MM.1S (cell line): Measurements from ENCODE around the gene TMEM147.

Experiments used
- DNase-seq: peaks from one replicate; pipeline ENCODE4 v3.0.0-alpha.2; 2015
- H2AFZ ChIP-seq: fragments of 300-600 bp; sonication (generic); 2 replicates; pipeline ENCODE4 v1.6.0; 2016; ENCODE audit warnings: antibody characterized with exemption, low read length
- H3F3A ChIP-seq: fragments of 300-600 bp; sonication (generic); 2 replicates; pipeline ENCODE4 v1.6.1; 2016; ENCODE audit warnings: mild to moderate bottlenecking, antibody characterized with exemption, low read length, moderate library complexity, mixed read lengths; ENCODE audit not compliant: insufficient read depth
- H3K27ac ChIP-seq: fragments of 300-600 bp; sonication (generic); 2 replicates; pipeline ENCODE4 v1.5.1; 2016; ENCODE audit warnings: mild to moderate bottlenecking, low read length
- H3K27me3 ChIP-seq: fragments of 300-600 bp; sonication (generic); replicated peaks from 2 replicates; pipeline ENCODE4 v1.6.0; 2016; ENCODE audit warnings: low read length; ENCODE audit not compliant: insufficient read depth
- H3K36me3 ChIP-seq: fragments of 300-600 bp; sonication (generic); replicated peaks from 2 replicates; pipeline ENCODE4 v1.6.1; 2016; ENCODE audit warnings: mild to moderate bottlenecking, low read length, mixed read lengths; ENCODE audit not compliant: insufficient read depth
- H3K4me1 ChIP-seq: fragments of 300-600 bp; sonication (generic); 2 replicates; pipeline ENCODE4 v1.6.1; 2016; ENCODE audit warnings: low read length, mixed read lengths
- H3K4me2 ChIP-seq: fragments of 300-600 bp; sonication (generic); 2 replicates; pipeline ENCODE4 v1.6.0; 2016; ENCODE audit warnings: low read depth, low read length
- H3K4me3 ChIP-seq: fragments of 300-600 bp; sonication (generic); 2 replicates; pipeline ENCODE4 v1.5.1; 2016; ENCODE audit warnings: low read length, mixed read lengths
- H3K79me2 ChIP-seq: fragments of 300-600 bp; sonication (generic); 2 replicates; pipeline ENCODE4 v1.6.1; 2016; ENCODE audit warnings: mixed run types, low read length, mixed read lengths
- H3K9ac ChIP-seq: fragments of 300-600 bp; sonication (generic); 2 replicates; pipeline ENCODE4 v1.6.1; 2016; ENCODE audit warnings: low read length, mixed read lengths
- H3K9me2 ChIP-seq: fragments of 300-600 bp; sonication (generic); replicated peaks from 2 replicates; pipeline ENCODE4 v1.6.1; 2016; ENCODE audit warnings: mild to moderate bottlenecking, low read length, mixed read lengths; ENCODE audit not compliant: insufficient read depth
- H3K9me3 ChIP-seq: fragments of 300-600 bp; sonication (generic); replicated peaks from 2 replicates; pipeline ENCODE4 v1.6.1; 2016; ENCODE audit warnings: mild to moderate bottlenecking, low read length, mixed read lengths; ENCODE audit not compliant: insufficient read depth
- H4K20me1 ChIP-seq: fragments of 300-600 bp; sonication (generic); 2 replicates; pipeline ENCODE4 v1.6.1; 2016; ENCODE audit warnings: mild to moderate bottlenecking, low read length, moderate library complexity, mixed read lengths; ENCODE audit not compliant: insufficient read depth
- CTCF ChIP-seq: fragments of 300-600 bp; sonication (generic); IDR thresholded peaks from 2 replicates; pipeline ENCODE4 v1.5.1; 2016; ENCODE audit warnings: antibody characterized with exemption, low read length, mixed read lengths
- EZH2 ChIP-seq: fragments of 300-600 bp; sonication (generic); optimal IDR thresholded peaks from 2 replicates; pipeline ENCODE3; 2017; ENCODE audit warnings: low read depth, mild to moderate bottlenecking, antibody characterized with exemption, low read length, mixed read lengths
- EZH2phosphoT487 ChIP-seq: fragments of 300-600 bp; sonication (generic); IDR thresholded peaks from 2 replicates; pipeline ENCODE4 v1.6.1; 2018; ENCODE audit warnings: antibody characterized with exemption, low read length

TMEM147 gene

GRCh38 chr19:35545001-35545854 is at the start of gene TMEM147:
TSS of gene TMEM147 (plus strand) at chr19:35545626. CDS start at chr19:35545740, 114 bp downstream.
- peak within 1 kb of the TSS; percentile 17; the same call in 1 of the 2 replicates for H3K27ac ChIP-seq
- no peaks in the 10 kb centered on the region for H4K20me1 ChIP-seq
- no peaks in the 10 kb centered on the region for H3K9me3 ChIP-seq
- peak within 1 kb of the TSS; percentile 93 for H3K4me2 ChIP-seq
- H3K9ac ChIP-seq, result peak within 1 kb of the TSS; percentile 90
- H3K36me3 ChIP-seq, result no peaks in the 10 kb centered on the region
- H3K9me2 ChIP-seq, result no peaks in the 10 kb centered on the region
- no peaks in the 10 kb centered on the region for H3F3A ChIP-seq
- peak; percentile 89 for DNase-seq
- TF ChIP-seq CTCF (no peak), EZH2phosphoT487 (no peak), EZH2 (no peak)
- no peaks in the 10 kb centered on the region for H3K27me3 ChIP-seq
- peaks cover 30% of the 10 kb centered on the region for H3K79me2 ChIP-seq
- peak within 1 kb of the TSS; percentile 96 for H2AFZ ChIP-seq
- H3K4me3 ChIP-seq, result peak within 1 kb of the TSS; percentile 82
- H3K4me1 ChIP-seq, result peaks cover 11% of the 10 kb centered on the region

GRCh38 chr19:35497406-35497805 is 48.0 kb upstream of the TMEM147 start:
- no peaks in the 10 kb centered on the region for H4K20me1 ChIP-seq
- no peak overlapping the region for H3K9ac ChIP-seq
- no peaks in the 10 kb centered on the region for H3K36me3 ChIP-seq
- no peaks in the 10 kb centered on the region for H3K9me2 ChIP-seq
- DNase-seq, result no peak
- no peak overlapping the region for H3K4me3 ChIP-seq
- H3K27ac ChIP-seq, result no peak overlapping the region
- no peak for TF ChIP-seq EZH2
- no peak for TF ChIP-seq CTCF
- no peak for TF ChIP-seq EZH2phosphoT487
- H3K9me3 ChIP-seq, result no peaks in the 10 kb centered on the region
- peaks cover 91% of the 10 kb centered on the region for H3K27me3 ChIP-seq
- H3K4me2 ChIP-seq, result no peak overlapping the region
- H3F3A ChIP-seq, result no peaks in the 10 kb centered on the region
- 0 out of 2 replicates have a peak, but pooled peaks cover 3% of the 10 kb centered on the region for H3K4me1 ChIP-seq
- no peaks in the 10 kb centered on the region for H3K79me2 ChIP-seq
- H2AFZ ChIP-seq, result no peak overlapping the region

GRCh38 chr19:35498220-35498619 is 47.2 kb upstream of the TMEM147 start:
- TF ChIP-seq EZH2, result no peak
- TF ChIP-seq CTCF, result no peak
- TF ChIP-seq EZH2phosphoT487, result no peak

More at GRCh38 chr19:35498220-35498619, 47.2 kb upstream of the TMEM147 start:
- H3K9me2 ChIP-seq, result no peaks in the 10 kb centered on the region
- no peaks in the 10 kb centered on the region for H3K9me3 ChIP-seq
- peaks cover 91% of the 10 kb centered on the region for H3K27me3 ChIP-seq
- H4K20me1 ChIP-seq, result no peaks in the 10 kb centered on the region
- no peak for DNase-seq
- no peak overlapping the region for H3K27ac ChIP-seq
- no peak overlapping the region for H2AFZ ChIP-seq
- H3K4me1 ChIP-seq, result 0 out of 2 replicates have a peak, but pooled peaks cover 3% of the 10 kb centered on the region
- no peak overlapping the region for H3K4me3 ChIP-seq
- H3K36me3 ChIP-seq, result no peaks in the 10 kb centered on the region
- no peaks in the 10 kb centered on the region for H3K79me2 ChIP-seq
- no peak overlapping the region for H3K4me2 ChIP-seq
- no peak overlapping the region for H3K9ac ChIP-seq
- no peaks in the 10 kb centered on the region for H3F3A ChIP-seq
